ENCODE measurements around the gene DIP2C.
"Not testable (repeated sequence)": the region's sequence is repeated elsewhere in the genome, so short reads cannot be mapped to it uniquely, and the experiment has no call there.

Gene DIP2C

DNA sequence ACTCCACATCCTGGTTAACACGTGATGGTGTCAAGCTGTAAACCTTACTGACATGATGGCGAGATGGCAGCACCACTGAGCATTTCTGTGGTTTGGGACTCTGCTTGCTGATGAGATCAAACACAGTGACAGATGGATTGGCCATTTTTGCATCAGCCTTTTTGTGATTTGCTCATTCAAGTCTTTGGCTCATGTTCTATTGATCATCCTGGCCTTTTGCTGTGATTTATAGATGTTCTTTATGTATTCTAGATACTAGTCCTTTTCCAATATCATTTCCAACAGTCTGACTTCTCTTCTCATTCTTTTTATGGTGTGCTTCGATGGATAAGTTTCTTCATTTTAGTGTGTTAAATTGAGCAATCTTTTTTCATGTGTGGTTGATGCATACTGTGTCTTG, 24.7 kb upstream of the DIP2C start:
- peaks cover 4% of the 10 kb centered on the region for H3K9me3 Mint-ChIP-seq
- no peak overlapping the region for H3K4me3 Mint-ChIP-seq
- DNase-seq (ENCODE audit: low spot score in 2 of 2) (no peak), ATAC-seq (no peak)
- no peaks in the 10 kb centered on the region for H3K36me3 Mint-ChIP-seq
- no peak overlapping the region for H3K27ac Mint-ChIP-seq
- H3K4me1 Mint-ChIP-seq: no peaks in the 10 kb centered on the region

DNA sequence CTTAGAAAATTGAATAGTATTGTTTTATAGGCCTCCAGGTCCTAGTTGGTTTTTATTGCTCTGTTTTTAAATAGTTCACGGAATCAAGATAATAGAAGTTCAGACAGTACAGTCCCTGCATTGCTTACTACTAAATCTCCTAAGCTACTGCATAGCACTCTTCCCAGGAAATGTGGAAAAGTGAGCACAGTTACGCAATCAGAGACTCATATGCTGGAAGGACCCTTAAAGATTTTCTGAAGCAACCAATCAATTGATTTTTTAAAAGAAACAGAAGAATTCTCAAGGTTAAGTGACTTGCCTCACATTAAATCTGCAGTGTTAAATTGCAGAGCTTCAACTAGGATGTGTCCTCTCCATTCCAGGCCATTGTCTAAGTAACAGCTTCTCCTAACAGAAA, 23.1 kb upstream of the DIP2C start:
- no peak for DNase-seq (ENCODE audit: low spot score in 2 of 2)
- Mint-ChIP-seq H3K27ac (no peak overlapping the region), H3K4me3 (no peak overlapping the region), H3K4me1 (no peaks in the 10 kb centered on the region), H3K9me3 (peaks cover 4% of the 10 kb centered on the region), H3K36me3 (no peaks in the 10 kb centered on the region)
- no peak for ATAC-seq

DNA sequence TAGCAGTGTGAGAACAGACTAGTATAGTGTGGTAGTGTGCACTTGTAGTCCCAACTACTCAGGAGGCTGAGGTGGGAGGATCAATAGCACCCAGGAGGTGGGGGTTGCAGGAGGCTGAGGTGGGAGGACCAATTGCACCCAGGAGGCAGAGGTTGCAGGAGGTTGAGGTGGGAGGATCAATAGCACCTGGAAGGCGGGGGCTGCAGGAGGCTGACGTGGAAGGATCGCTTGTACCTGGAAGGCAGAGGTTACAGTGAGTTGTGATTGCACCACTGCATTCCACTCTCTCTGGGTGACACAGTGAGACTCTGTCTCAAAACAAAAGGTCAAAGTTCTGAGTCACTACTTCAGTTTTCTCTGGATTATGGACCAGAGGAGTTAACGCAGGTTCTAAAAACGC, 22.6 kb upstream of the DIP2C start:
- Mint-ChIP-seq H3K36me3 (no peaks in the 10 kb centered on the region), H3K4me3 (no peak overlapping the region)
- no peak for ATAC-seq

DNA sequence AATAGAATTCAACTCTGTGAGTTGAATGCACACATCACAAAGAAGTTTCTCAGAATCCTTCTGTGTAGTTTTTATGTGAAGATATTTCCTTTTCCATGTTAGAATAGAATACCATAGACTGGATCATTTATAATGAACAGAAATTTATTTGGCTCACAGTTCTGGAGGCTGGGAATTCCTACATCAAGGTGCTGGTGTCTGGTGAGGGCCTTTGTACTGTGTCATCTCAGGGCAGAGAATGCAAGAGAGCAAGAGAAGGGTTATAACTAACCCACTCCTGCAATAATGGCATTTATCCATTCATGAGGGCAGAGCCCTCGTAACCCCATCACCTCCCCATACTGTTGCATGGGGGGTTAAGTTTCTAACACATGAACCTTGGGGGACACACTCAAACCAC, 18.4 kb upstream of the DIP2C start:
- H3K36me3 Mint-ChIP-seq: no peaks in the 10 kb centered on the region
- H3K9me3 Mint-ChIP-seq: no peaks in the 10 kb centered on the region
- H3K27ac Mint-ChIP-seq: no peak overlapping the region
- ATAC-seq (no peak), DNase-seq (ENCODE audit: low spot score in 2 of 2) (no peak)
- H3K4me1 Mint-ChIP-seq: no peaks in the 10 kb centered on the region
- no peak overlapping the region for H3K4me3 Mint-ChIP-seq

More for the DNA sequence above, 22.6 kb upstream of the DIP2C start:
- peaks cover 4% of the 10 kb centered on the region for H3K9me3 Mint-ChIP-seq
- H3K27ac Mint-ChIP-seq: no peak overlapping the region
- H3K4me1 Mint-ChIP-seq: no peaks in the 10 kb centered on the region
- DNase-seq (ENCODE audit: low spot score in 2 of 2): no peak

DNA sequence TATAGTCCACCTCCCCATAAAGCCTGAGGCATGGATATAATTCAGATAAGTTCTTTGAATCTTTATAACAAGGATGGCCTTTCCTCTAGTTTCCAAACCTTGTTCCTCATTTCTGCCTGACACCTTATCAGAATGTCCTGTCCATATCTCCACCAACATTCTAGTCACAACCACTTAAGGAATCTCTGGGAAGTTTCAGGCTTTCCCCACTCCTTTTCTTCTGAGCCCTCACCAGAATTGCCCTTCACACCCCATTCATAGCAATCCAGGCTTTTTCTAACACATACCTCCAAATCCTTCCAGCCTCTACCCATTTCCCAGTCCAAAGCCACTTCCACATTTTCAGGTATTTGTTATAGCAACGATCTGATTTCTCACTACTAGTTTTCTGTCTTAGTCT, 18.0 kb upstream of the DIP2C start:
- H3K4me1 Mint-ChIP-seq: no peaks in the 10 kb centered on the region
- H3K36me3 Mint-ChIP-seq: no peaks in the 10 kb centered on the region
- no peak for DNase-seq (ENCODE audit: low spot score in 2 of 2)
- no peak overlapping the region for H3K4me3 Mint-ChIP-seq
- no peak for ATAC-seq
- no peak overlapping the region for H3K27ac Mint-ChIP-seq
- H3K9me3 Mint-ChIP-seq: no peaks in the 10 kb centered on the region

DNA sequence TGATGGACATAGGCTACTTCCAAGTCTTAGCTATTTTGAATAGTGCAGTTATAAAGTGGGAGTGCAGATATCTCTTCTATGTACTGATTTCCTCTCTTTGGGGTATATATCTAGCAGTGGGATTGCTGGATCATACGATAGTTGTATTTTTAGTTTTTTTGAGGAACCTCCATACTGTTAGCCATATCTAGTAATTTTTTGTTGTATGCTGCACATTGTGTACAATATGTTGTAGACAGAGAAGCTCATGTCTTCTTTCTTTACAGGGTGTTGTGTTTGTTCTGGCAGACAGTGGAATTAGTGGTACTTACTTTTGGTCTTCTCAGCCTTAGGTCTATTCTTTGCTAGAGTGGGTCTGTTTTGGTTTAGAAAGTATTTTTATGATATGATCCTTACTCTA, 13.7 kb upstream of the DIP2C start:
- ATAC-seq (no peak), DNase-seq (ENCODE audit: low spot score in 2 of 2) (no peak)
- no peak overlapping the region for H3K4me3 Mint-ChIP-seq
- H3K36me3 Mint-ChIP-seq: no peaks in the 10 kb centered on the region
- H3K27ac Mint-ChIP-seq: no peak overlapping the region
- no peaks in the 10 kb centered on the region for H3K9me3 Mint-ChIP-seq
- no peaks in the 10 kb centered on the region for H3K4me1 Mint-ChIP-seq

DNA sequence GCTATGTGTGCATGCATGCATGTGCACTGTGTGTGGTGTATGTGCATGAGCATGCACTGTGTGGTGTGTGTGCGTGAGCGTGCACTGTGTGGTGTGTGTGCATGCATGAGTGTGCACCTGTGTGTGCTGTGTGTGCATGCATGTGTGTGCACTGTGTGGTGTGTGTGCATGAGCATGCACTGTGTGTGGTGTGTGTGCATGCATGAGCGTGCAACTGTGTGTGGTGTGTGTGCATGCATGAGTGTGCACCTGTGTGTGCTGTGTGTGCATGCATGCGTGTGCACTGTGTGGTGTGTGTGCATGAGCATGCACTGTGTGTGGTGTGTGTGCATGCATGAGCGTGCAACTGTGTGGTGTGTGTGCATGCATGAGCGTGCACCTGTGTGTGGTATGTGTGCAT, 10.7 kb upstream of the DIP2C start:
- H3K4me3 Mint-ChIP-seq; H3K27ac Mint-ChIP-seq; H3K9me3 Mint-ChIP-seq; H3K36me3 Mint-ChIP-seq; DNase-seq (ENCODE audit: low spot score in 2 of 2); H3K4me1 Mint-ChIP-seq: not testable (repeated sequence)
- peak; percentile 22 for ATAC-seq

DNA sequence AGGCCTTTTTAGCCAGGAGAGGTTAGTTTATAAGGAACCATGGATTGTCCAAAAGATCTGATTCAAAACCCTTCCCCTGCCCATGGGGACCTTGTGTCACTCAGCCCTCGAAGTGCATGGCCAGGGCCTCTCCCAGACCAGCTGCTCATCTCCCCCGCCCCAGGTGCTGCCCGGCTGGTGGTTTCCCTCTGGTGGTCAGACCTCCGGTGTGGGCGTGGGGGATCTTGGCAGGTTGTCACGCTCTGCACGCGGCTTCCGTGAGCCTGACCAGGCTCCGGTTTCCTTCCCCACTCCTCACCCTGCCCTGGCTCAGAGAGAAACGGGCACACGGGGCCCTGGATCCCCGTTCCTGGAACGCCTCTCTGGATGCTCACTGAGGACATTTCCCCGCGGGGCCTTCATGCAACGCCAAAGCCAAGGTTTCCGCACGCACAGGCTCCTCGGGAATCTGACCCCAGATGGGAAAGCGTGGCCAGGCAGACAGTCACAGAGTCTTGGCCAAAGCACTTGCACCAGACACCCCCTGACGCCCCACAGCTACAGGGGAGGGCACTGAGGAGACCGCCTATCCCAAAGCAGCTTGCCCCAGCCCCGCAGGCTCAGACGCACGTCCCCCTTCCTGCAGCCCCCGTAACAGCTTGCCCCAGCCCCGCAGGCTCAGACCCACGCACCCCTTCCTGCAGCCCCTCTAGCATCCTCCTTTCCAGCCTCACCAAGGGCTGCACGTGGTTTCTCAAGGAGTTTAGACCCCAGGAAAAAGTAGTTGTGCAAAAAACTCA, 7.8 kb upstream of the DIP2C start:
- Mint-ChIP-seq H3K4me3 (no peak overlapping the region), H3K4me1 (no peaks in the 10 kb centered on the region), H3K36me3 (no peaks in the 10 kb centered on the region), H3K27ac (no peak overlapping the region), H3K9me3 (no peaks in the 10 kb centered on the region)
- no peak for DNase-seq (ENCODE audit: low spot score in 2 of 2)
- ATAC-seq: no peak

DNA sequence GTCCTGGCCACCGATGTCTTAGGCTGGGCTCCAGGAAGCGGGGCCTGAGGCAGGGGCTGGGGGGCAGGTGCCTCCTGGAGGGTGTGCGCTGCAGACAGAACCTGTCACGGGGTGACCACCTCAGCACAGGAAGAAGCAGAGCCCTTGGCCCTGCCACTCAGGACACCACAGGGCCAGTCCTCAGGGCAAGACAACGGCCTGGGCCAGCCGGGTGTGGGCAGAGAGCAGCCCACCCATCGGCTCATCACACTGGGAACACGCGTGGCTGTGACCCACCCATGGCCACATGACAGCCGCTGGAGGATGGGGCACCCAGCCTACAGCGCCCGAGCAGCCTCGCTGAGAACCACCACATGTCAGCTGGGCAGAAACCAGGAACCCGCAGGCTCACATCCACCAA, 5.9 kb upstream of the DIP2C start:
- no peaks in the 10 kb centered on the region for H3K36me3 Mint-ChIP-seq
- no peaks in the 10 kb centered on the region for H3K4me1 Mint-ChIP-seq
- no peak overlapping the region for H3K27ac Mint-ChIP-seq
- H3K4me3 Mint-ChIP-seq: no peak overlapping the region
- ATAC-seq (no peak), DNase-seq (ENCODE audit: low spot score in 2 of 2) (no peak)
- no peaks in the 10 kb centered on the region for H3K9me3 Mint-ChIP-seq

DNA sequence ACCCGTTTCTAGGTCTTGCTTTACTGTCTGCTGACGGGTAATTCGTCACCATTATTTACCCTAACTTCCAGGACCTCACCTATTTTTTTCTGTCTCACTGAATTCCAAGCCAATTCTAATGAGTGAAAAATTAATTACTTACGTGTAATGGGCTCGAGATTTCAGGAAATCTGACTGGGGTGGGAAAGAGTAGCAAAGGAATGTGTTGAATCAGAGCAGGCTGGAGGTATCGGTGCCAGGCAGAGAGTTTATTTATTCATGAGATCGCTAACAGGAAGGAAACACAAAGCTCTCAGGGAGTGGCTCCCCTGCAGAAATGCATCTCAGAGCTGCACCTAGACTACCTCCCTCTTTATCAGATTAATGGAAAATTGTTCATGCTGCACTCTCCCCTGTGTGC, 4.0 kb upstream of the DIP2C start:
- H3K4me1 Mint-ChIP-seq: no peaks in the 10 kb centered on the region
- H3K9me3 Mint-ChIP-seq: no peaks in the 10 kb centered on the region

DNA sequence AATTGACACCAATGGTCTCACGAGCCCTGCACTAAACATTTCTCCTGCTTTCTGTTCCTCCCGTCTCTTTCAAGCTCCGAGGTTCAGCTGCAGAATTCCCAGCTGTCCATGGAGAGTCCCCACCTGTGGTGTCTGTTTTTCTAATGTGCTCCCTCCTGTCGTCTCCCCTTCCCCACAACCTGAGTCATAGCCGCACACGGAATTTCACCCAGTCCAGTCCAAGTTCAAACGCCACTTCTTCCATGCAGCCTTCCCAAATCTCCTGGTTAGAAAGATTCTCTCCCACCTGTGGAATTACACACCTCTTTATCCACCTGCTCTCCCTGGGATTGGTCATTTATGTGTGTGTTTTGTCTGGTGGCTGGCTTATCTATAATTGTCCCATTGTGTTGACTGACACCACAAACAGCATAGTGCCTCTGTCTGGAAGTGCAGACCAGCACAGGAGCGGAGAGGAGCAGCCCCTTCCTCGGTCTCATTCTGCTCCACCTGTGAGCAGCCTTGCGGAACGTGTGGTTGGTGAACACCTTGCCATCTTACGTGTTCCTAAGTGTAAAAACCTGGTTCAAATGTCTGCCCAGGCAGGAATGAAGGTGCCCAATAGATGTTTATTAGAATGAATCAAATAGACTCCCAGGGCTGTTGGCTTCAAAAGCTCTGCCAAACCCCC, 3.3 kb upstream of the DIP2C start:
- ATAC-seq (no peak), DNase-seq (ENCODE audit: low spot score in 2 of 2) (no peak)
- no peak overlapping the region for H3K4me3 Mint-ChIP-seq
- no peaks in the 10 kb centered on the region for H3K4me1 Mint-ChIP-seq
- no peaks in the 10 kb centered on the region for H3K9me3 Mint-ChIP-seq
- no peak overlapping the region for H3K27ac Mint-ChIP-seq
- H3K36me3 Mint-ChIP-seq: no peaks in the 10 kb centered on the region

More for the DNA sequence above, 4.0 kb upstream of the DIP2C start:
- H3K36me3 Mint-ChIP-seq: no peaks in the 10 kb centered on the region
- DNase-seq (ENCODE audit: low spot score in 2 of 2): no peak
- ATAC-seq: no peak
- H3K27ac Mint-ChIP-seq: no peak overlapping the region
- no peak overlapping the region for H3K4me3 Mint-ChIP-seq

DNA sequence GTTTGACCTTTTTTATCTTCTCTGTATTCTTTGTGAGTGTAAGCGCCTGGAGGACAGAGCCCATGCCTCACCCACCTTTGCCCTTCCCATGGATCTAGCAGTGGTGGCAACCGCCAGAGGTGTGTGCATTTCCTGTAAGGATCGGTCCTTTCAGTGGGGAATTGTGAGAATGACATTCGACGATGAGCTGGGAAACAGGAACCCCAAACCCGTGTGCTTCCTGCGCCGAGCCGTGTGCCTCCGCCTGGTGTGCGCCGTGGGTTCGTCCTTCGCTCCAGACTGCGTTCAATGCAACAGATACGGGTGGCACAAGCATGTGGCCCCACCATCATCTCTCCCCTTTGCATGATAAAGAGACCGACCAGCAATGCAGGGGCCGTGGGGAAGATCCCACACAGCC, 1.7 kb upstream of the DIP2C start:
- no peaks in the 10 kb centered on the region for H3K4me1 Mint-ChIP-seq
- ATAC-seq: no peak
- no peak for DNase-seq (ENCODE audit: low spot score in 2 of 2)
- H3K27ac Mint-ChIP-seq: no peak overlapping the region
- peak overlapping the region; percentile 44 for H3K4me3 Mint-ChIP-seq
- H3K36me3 Mint-ChIP-seq: no peaks in the 10 kb centered on the region
- H3K9me3 Mint-ChIP-seq: no peaks in the 10 kb centered on the region

DNA sequence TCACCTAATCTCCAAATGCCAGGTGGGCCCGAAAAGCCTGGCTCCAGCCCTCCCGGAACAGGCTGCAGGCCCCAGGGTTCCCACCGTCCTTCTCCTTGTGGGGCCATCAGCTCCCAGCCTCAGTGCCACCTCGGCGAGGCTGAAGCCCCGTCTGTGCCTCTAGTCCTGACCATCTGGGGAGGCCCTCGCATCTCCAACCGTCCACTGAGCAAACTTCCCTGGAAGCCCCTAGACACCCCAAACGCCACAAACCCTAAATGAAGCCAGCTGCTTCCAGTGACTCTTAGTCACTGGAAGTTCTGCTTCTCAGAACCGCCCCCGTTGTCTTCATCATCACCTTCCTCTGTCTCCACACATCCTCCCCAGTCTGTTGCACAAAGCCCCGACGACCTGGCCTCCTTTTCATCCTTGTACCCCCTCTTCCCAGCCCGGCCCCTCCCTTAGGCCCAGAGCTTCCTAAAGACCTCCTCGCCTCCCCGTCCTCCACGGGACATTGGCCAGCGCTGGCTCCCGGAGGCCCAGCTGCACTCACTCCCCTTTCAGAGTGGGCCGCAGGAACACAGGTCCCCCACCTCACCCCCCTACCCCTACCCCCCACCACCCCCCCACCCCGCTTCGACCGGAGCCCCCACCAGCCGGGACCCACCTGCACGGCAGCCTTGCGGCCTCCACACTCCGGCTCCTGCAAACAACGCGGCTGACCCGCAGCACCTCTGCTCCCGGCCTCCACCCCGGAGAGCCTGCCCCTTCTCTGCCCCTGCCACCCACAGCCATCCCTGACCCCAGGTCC, 1.1 kb upstream of the DIP2C start:
- H3K36me3 Mint-ChIP-seq: no peaks in the 10 kb centered on the region
- ATAC-seq (no peak), DNase-seq (ENCODE audit: low spot score in 2 of 2) (no peak)
- H3K4me3 Mint-ChIP-seq: peak overlapping the region; percentile 44
- no peak overlapping the region for H3K27ac Mint-ChIP-seq
- H3K9me3 Mint-ChIP-seq: no peaks in the 10 kb centered on the region
- no peaks in the 10 kb centered on the region for H3K4me1 Mint-ChIP-seq

DNA sequence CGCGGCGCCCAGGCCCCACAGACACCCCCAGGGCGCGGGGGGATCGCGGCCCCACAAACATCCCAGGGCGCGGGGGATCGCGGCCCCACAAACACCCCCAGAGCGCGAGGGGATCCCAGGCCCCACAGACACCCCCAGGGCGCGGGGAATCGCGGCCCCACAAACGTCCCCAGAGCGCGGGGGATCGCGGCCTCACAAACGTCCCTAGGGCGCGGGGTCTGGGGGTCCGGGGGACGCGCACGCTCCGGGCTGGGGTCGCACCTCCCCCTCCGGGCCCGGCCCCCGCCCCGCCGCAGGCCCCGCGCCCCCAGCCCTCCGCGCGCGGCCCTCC, 382 bp downstream of the DIP2C start:
- Mint-ChIP-seq H3K4me3 (no peak overlapping the region), H3K4me1 (no peaks in the 10 kb centered on the region), H3K36me3 (no peaks in the 10 kb centered on the region), H3K27ac (no peak overlapping the region), H3K9me3 (no peaks in the 10 kb centered on the region)
- DNase-seq (ENCODE audit: low spot score in 2 of 2) (no peak), ATAC-seq (no peak)

DNA sequence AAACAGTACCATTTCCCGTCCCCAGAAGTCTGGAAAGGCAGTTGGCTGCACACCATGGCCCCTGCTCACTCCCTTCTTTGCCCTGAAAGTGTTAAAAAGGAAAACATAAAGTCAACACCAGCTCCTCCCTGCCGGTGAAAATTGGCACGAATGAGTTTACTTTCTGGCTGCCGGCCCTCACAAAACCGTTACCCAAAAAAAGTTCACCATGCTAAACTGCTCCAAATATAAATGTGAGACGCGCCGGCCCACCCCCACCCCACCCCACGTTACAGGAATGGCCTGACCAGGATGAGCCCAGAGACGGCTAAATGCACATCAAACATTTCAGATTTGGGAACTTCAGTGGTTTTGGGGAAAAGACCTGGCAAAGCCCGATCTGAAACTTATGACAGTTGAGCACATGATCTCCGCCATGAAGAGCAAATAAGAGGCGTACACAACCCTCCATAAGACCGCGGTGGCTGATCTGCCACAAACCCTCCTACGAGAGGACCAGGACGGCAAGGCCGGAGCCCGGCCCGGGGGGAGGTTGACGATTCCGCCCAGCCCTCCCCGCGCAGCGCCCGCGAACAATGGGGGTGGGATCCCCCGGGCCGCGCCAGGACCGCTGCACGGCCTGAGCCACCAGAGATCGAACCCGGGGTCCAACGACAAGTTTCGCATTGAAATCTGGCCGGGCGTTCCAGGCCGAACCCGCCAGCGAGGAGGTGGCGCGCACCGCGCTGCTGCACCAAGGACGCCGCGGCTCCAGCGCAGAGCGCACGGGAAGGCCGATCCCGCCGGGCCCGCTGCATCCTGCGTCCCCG, 952 bp downstream of the DIP2C start:
- ATAC-seq: no peak
- no peaks in the 10 kb centered on the region for H3K9me3 Mint-ChIP-seq
- H3K4me3 Mint-ChIP-seq: peak overlapping the region; percentile 24
- H3K4me1 Mint-ChIP-seq: no peaks in the 10 kb centered on the region
- H3K27ac Mint-ChIP-seq: no peak overlapping the region
- no peaks in the 10 kb centered on the region for H3K36me3 Mint-ChIP-seq
- DNase-seq (ENCODE audit: low spot score in 2 of 2): no peak

All from stimulated activated effector memory CD8-positive, alpha-beta T cell treated with anti-CD3 and anti-CD28 coated beads, Interleukin-12 subunit alpha, Interleukin-12 subunit beta, amount 100 ng/mL, for 72 hours (primary cell).